ENCODE measurements around the gene ARHGDIA.
"Not testable (repeated sequence)": the region's sequence is repeated elsewhere in the genome, so short reads cannot be mapped to it uniquely, and the experiment has no call there.

ARHGDIA gene

DNA sequence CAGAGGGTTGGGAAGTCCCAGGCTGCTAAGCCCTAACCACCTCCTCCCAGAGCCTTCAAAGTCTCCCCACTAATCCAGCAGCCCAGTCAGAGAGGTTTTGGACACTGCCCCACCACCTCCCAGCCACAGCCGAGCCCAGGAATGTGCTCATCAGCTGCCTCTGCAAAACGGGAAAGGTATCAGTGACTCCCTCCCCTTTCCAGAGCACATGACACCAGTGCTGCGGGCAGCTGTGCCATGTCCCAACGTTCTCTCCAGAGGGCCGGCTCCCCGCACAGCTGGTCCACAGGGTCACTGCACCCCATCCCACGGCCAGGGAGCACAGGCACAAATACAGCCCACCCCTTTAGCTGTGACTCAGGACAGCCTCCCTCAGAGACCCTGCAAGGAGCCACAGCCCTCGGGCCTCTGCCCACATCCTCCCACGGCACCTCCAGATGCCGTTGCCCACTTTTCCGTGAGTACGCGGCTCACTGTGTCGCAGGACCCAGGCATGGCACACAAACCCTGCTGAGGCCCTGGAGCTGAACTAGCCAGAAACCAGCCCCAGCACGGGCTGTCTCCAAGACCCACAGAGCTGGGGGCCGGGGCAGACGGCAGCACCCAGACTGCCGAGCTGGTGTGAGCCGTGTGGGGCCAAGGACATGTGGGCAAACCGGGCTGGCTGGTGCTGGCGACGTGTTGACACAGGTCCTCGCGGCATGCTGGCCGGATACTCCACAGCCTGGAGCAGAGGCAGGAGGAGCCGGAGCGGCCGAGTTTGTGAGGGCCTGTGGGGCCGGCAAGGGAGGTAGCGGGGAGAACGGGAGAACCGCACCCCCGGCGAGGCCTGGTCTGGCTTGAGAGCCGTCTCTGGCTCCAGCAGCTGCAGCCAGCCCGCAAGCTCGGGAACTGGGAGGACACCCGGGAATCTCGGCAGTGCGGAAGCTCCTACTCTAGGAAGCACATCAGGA is 30.0 kb downstream of the ARHGDIA start:
- no peak for DNase-seq

DNA sequence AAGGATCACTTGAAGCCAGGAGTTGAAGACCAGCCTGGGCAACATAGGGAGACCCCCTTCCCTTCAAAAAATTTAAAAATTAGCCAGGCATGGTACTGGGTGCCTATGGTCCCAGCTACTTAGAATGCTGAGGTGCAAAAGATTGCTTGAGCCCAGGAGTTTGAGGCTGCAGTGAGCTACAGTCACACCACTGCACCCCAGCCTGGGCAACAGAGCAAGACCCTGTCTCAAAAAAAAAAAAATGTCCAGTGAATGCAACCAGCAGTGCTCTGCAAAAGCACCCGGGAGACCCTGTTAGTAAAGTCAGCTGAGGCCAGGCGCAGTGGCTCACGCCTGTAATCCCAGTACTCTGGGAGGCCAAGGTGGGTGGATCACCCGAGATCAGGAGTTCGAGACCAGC is 31.1 kb downstream of the ARHGDIA start:
- not testable (repeated sequence) for DNase-seq

DNA sequence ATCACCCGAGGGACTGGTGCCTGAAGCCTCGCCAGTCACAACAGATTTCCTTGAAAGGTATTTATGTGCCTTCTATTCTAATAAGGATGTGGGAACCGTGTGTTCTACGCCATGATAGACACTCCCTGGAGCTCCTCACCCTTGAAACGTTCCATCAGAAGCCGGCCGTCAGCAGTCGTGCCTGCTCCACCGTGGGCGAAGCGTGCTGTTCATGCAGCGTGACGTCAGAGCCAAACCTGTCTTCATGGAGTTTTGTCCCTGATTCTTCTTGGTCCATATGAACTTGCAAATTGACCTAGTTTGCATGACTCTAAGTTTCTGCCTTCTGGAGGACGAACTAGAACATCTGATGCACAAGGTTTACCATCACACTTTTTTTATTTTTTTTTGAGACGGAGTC is 31.8 kb downstream of the ARHGDIA start:
- no peak for DNase-seq

DNA sequence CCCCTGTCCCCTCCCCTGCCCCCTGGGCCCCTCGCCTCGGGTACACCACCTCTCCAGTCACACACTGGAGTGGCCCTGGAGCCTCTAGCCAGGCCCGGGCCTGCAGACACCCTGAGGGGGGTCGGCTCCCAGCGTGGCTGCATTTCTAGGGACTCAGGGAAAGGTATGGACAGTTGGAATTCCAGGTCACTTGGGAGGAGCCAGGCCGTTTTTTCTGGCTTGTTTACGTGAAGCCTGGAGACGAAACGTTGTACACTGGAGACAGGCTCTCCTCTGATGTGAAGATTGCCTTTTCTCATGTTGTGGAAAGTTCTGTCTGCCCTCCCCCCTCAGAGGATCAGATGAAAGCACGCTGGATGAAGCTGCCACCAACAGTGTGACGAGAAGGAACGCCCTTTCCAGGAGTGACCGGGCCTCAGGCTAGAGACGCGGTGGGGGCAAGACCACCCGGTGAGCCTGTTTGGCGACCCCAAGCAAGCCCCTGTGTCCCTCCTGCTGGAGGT is 32.3 kb downstream of the ARHGDIA start:
- DNase-seq = no peak

DNA sequence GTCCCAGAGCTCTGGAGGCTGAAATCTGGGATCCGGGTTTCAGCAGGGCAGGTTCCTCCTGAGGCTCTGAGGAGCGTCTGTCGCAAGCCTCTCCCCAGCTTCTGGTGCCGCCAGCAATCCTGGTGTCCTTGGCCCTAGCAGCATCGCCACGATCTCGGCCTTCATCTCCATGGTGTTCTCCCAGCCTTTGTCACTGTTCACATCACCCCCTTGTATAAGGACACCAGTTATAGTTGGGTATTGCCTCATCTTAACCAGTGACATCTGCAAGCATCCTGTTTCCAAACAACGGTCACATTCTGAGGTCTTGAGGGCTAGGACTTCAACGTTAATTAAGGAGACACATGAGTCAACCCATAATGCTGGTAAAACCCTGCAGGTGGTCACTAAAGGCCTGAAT is 33.5 kb downstream of the ARHGDIA start:
- DNase-seq = no peak

DNA sequence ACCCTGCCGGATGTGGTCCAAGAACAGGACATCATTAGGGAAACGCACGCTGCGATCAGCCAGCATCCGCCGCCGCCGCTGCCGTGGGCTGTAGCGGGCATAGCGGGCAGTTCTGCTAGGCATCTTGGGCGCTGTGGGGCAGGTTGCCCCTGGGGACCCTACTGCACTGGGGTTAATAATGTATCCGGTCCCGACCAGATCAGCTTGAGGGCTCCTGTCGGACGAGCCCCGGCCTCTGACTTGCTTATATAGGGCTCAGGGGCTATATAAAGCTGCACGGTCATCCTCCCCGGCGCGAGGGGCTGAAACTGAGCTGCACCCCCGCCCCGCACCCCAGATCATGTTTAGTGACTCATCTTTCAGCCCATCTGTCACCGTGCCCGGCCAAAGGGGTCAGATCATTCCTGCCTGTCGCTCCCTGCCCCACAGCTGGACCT is 36.3 kb downstream of the ARHGDIA start, which contains the start of gene PPP1R27:
PPP1R27 (minus strand) TSS at position 220 of the 437 bp plus-strand sequence; CDS start at position 123, 97 bp downstream.
- DNase-seq = no peak

DNA sequence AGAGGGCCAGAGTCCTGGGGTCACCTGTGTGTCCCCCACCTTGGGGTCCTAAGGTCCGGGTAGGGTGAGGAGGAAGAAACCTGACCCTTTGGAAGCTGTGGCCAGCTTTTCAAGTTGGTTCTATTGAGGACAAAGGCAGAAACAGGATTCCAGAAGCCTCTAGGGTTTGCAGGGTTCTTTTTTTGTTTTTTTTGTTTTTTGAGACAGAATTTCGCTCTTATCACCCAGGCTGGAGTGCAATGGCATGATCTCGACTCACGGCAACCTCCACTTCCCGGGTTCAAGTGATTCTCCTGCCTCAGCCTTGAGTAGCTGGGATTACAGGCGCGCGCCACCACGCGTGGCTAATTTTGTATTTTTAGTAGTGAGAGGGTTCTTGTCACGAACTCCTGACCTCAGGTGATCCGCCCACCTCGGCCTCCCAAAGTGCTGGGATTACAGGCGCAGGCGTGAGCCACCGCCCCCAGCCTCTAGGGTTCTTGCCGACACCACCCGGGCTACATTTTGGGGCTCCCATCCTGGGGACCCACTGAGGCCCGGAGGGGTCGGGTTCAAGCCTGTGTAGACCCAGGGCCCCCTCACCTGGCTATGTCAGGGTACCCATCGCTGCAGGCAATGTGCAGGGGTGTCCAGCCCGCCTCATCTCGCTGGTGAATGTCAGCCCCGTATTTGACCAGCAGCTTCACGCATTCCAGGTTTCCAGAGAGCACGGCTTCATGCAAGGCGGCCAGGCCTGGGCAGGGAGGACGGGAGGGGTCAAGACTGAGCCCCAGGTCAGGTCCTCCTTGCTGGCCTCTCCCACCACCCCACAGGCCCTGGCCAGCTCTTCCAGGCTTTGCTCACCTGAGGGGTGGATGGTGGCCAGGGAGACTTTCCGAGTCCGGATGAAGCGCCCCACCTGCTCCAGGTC is 37.0 kb downstream of the ARHGDIA start:
- DNase-seq = no peak

DNA sequence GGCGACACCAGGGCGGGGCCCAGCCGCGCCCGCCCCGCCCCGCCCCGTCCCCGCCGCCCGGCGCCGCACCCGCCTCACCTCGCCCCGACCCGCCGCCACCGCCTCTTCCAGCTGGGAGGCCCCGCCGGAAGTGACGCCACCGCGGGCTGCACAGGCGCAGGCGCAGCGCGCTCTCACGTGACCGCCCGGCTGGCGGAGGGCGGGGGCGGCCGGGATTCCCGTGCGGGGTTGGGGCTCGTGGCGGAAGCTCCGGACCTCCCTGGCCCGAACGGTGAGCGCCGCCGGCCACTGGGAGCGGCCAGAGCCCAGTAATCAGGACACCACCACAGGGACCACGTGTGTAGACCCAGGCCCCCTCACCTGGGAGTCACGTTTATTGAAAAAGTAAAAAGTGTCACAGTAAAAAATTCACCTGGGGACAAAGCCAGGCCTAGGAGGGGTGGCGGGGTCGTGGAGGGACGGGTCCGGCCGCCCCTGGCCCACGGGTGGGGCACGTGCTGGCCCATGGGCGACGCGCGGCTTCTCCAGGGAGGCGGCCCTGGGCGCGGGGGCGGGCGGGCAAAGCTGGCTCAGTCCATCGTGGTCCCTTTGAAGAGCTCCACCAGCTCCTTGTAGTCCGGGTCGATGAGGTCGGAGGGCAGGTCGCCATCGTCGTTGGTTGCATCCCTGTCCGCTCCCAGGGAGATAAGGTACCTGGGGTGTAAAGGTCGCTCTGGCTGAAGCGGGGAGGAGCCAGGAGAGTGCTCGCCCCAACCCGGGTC is 37.8 kb downstream of the ARHGDIA start, which contains the start of gene MCRIP1:
MCRIP1 (minus strand) TSS at position 132 of the 761 bp plus-strand sequence. CDS start 8,785 bp downstream, outside the sequence.
- DNase-seq = peak; percentile 94

DNA sequence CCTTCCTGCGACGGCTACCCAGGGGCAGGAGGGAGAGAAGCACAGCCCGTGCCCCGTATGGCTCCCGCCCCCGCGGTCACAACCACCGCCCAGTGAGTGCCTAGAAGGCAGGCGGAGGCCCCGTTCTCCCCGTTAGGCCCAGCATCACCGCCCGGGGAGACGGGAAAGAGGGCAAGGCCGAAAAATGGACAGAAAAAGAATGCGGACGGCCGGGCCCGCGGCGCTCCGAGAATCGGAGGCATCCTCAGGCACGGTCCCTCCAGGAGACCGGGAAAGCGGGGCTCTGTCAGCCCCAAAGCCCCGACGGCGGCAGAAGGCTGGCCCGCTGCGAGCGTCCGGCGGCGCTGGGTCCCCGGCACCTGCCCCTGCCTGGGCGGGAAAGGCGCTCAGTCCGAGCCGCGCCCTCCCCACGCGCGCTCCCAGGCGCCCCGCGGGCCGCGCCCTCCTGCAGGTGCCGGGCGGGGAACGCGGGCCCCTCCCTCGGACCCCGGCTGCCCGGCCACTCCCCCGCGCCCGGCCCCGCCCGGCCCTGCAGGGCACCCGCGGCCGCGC is 38.5 kb downstream of the ARHGDIA start:
- DNase-seq = no peak

DNA sequence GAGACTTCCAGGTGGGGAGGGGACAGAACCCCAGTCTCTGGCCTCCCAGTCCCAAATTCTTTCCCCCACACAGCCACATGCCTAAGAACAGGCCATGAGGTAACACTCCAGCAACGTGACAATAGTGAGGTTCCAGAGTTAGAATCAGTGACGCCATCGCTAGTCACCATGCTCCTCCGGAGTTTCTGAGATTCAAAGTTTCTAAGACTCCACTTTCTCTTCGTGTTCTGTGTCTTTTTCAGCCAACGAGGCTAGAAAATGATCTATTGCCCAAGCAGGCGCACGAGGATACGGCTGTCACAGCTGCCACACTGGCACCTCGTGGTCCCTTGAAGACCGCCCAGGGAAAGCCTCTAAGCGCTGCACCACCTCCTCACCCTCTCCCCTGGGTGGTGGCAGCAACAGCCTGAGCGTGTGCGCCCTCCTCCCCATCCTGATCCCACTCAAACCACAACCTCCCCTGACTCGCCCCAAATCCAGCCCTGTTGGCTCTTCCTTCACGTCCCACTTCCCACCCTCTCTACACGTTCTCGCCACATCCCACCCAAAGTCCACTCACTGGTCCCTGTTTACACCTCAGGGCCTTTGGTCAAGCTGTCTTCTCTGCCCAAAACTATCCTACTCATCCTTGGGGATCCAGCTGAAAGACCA is 39.1 kb downstream of the ARHGDIA start:
- DNase-seq = peak; percentile 48

DNA sequence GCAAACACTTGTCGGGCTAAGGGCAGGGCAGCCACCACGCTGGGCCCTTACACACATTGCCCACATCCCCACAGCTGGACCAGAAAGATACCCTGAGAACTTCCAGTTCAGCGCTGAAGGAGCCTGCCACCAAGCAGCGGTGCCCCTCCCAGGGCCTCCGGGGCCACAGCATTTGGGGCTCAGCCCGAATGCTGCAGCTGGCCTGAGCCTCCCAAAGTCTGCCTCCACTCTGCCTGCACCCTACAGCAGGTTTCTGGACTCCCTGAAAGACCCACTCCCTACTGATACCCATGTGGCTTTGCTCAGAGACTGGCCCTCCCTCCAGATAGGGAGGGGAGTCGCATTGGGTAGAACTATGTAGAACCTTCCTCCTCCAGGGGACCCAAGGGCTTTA is 39.6 kb downstream of the ARHGDIA start:
- no peak for DNase-seq

DNA sequence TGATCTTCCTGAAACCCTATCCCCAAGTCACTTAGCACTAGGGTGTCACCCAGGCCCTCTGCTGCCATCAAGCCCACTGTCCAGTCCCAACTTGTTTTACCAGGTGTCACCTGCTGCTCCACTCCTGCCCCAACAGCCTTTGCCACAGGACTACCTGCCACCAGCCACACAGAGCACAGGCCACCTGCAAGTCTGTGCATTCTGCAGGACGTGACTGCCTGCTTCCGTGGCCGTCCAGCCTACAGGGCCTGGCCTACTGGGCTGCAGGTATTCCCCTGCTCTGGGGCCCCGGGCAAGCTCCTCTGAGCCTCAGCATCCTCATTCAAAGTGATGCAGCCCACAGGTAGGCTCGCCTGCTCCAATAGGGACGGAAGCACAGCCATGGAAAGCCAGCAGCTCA is 41.3 kb downstream of the ARHGDIA start:
- no peak for DNase-seq

DNA sequence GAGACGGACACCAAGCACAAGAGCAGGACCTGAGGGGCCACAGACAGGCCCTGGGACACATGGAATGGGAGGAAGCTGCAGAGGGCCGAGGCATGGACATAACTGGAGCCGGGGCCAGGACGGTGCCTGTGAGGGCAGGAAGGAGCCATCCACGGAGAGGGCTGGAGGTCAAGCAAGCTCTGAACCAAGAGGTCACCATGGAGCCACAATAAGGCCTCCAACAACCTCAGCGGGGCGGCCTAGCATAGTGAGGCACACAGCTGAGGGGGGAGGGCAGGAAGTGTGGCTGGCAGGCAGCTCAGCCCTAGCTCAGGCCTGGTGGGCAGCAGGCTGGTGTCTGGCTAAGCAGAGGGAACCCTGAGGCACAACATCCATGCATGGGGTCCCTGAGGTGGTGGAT is 42.5 kb downstream of the ARHGDIA start:
- no peak for DNase-seq

DNA sequence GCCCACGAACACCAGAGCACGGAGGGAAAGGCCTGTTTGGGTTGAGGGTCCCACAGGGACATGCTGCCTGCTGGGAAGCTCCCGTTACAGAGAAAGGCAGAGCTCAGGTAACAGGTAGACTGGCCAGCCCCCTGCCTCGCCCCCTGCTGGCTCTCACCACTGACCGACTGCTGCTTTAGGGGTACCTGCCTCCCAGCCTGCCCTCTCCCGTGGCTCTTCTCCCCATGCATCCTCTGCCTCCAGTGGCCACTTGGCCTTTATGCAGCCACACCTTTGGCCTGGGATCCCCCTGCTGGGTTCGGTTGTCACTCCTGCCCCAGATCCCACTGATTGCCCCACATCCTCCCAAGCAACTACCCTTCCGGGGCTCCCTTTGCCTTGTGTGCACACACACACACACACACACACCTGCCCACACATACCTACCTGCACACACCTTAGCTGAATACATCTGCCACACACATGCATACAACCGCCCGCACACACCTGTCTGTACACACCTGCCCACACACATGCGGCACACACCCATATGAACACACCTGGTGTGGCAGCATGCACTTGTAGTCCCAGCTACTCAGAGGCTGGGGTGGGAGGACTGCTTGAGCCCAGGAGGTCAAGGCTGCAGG is 45.2 kb downstream of the ARHGDIA start:
- no peak for DNase-seq

DNA sequence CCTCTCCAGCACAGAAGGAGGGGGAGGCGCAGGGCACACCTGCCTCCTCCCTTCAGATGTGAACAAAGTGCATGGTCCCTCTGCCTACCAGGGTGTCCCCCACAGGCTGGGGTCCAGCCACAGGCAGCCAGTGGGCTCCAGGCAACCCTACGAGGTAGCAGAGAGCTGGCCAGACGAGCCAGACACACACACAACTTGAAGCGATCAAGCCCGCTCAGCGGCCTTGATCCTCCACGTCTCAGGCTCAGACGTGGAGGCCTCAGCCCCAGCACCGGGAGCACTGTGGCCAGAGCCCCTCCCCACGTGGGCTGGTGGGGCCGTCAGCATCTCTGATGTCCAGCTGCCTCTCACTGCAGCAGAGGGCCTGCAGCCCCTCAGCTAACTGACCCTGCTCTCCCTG is 46.5 kb downstream of the ARHGDIA start:
- no peak for DNase-seq

DNA sequence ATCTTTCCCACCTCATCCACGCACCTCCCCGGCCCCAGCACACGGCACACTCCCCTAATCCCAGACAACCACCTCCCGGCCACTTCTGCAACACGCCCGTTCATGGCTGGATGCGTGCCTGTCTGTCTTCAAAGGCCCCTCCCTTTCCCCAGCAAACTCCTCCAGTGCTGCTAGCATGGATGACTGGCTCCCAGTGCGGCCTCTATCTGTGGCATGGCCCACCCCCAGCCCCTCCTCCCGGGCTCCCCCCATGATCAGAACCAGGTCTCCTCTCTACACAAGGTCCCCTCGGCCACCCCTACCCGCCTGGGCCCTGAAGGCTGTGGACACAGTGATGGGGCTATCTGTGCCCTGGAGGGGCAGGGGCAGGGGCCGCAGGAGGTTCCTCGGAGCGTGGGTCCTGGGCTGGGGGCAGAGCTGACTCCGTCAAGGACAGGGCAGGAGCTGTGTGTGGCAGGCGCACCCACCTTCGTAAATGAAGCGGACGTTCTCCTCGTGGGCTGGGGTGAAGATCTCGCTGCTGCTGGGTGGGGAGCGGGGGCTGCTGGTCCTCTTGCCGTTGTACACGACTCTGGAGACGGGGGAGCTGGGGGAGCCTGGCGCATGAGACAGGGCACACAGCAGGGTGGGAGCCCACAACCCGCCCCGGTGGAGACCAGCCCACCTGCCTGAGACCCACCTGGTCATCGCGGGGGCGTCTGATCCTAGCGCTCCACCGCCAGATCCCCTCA is 47.2 kb downstream of the ARHGDIA start:
- no peak for DNase-seq

DNA sequence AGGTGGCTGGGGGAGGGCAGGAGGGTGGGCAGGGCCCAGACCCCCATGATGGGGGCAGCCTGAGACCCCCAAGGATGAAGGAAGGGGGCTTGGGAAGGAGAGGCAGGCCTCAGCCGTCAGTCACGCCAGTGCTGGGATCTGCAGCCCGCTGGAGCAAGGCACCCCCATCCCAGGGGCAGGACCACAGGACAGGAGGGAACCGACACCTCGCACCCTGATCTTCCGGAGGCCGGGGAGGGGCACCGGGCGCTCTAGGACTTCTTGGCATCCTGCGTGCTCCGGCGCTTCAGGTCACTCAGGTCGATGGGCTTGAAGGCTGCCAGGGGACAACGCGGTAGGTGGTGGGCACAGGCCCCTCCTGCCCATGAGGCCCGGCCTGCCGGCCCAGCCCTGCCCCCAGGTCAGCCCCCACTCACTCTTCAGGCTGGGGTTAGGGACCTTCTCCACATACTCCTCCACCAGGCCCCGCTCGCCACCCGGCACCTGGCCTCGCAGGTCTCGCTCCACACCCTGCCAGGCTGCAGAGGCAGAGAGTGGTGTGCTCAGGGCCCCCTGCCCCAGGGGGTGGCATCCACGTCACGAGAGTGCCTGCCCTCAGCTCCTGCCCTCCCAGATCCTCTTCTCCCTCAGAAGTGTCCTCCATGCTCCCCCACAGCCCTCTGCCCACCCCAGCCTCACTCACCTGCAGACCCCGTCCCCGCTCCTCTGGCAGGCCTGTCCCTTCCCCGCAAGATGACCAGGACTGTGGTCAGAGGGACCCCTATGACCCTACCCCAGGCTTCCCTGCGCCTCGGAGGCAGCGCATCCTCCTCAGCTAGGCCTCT is 47.9 kb downstream of the ARHGDIA start:
- DNase-seq = no peak

DNA sequence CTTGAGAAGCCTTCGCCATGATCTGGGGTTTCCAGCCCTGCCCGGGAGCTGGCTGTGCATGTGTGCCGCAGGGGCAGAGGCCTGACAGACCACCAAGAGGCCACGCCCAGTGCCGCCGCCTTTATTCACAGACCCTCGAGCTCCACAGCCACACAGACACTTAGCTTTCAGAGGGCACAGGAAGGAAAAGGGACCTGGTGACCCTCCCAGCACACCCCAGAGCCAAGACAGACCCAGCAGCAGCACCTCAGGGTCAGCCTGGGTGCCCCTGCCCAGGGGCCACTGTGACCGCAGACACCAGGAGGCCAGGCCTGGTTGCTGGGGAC is 48.9 kb downstream of the ARHGDIA start:
- DNase-seq = no peak

DNA sequence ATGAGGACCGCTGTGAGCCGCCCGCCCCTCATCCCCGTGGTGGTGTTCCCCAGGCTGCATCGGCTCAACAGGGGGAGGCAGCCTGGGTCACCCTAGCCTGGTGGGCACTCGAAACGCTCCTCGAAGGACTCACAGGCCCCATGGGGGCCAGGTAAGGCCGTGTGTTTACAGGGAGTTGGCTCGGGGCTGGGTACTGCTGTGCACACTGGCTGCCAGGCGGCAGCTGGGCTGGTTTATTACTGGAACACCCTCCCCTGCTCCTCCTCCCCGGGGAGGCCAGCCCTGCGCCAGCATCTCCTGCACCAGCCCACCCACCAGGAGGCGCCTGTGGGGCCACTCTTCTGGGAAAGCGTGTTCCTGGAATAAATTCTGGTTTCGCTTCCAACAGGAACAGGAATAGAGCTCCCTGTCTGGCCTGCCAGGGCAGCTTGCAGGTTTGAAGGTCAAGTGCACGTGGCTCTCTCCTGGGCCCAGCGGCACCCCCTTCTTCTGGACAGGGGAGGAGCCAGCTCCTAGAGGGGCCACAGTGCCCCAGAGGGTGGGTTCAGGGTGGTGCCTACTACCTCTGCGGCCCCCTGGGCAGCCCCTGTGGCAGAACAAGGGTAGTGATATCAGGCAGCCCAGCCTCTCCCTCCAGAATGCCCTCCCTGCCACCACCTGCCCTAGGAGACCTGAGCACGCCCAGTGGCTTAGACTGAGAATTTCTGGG is 49.4 kb downstream of the ARHGDIA start:
- no peak for DNase-seq
